GM10248 (cell line): ENCODE data around the gene KCNJ12.
"Not testable (repeated sequence)": the region's sequence is repeated elsewhere in the genome, so short reads cannot be mapped to it uniquely, and the experiment has no call there.

Experiments
- CTCF ChIA-PET: fragments of 300-600 bp; sonication (Branson Sonifier 250); formaldehyde crosslinking; extraction: SDS; loops from one replicate; lab custom pipeline; 2021; ENCODE audit warnings: antibody characterized with exemption; lab: Yijun Ruan, JAX
- POLR2A ChIA-PET: fragments of 350-650 bp; sonication (Branson Sonifier 250); formaldehyde crosslinking; extraction: SDS; loops from one replicate; lab custom pipeline; 2020; ENCODE audit warnings: antibody characterized with exemption; lab: Yijun Ruan, JAX
- DNase-seq: peaks from one replicate; pipeline ENCODE4 v3.0.0; 2012; ENCODE audit errors: extremely low spot score
- CTCF ChIP-seq: IDR thresholded peaks from 2 replicates; pipeline ENCODE4 v1.5.1; 2012; ENCODE audit warnings: mild to moderate bottlenecking, low read depth; ENCODE audit errors: extremely low read depth, missing control alignments, control extremely low read depth

Gene KCNJ12

DNA sequence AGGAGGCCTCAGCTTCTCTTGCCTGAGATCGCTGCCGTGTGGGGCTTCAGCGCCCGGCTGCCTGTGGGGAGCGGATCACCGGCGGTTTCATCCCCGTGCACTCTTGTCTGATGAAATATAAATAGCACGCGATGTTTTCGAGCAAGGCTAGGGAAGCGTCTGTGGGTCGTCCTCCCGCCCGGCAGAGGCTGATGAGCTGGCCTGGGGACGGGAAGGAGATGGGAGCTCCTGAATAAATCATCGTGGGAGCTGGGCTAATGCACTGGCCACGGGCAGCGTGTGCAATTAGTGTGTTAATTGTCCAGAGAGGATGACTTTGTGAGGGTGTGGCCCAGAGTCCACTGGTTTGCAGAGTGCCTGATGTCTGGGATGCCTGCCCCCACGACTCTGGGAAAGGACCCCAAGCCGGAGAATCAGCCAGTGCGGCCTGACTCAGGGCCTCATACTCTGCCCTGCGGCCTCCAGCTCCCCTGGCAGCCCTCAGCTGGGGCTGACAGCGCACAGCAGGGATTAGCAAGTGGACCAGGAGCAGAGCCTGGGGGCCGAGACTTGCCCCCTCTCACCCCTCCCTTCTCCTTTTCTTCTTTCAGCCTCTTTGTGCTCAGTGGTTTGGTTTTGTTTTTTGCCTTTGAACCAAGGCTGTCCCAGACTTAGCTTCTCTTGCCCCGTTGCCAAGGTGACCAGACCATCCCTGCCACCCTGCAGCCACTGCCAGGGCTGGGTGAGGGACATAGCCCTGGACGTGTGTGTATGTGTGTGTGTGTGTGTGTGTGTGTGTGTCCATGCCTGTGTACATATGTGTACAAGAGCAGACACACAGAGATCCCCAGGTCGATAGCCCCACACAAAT lies 21.4 kb downstream of the KCNJ12 start:
- TF ChIP-seq CTCF: no peak
- DNase-seq: no peak
- ChIA-PET CTCF (interaction anchor here (1.0 kb wide), 1 partner anchor 116 kb away, joined by 3 read pairs; no protein-coding TSS in a partner anchor), POLR2A (no interaction called here)

- DNase-seq: no peak
- TF ChIP-seq CTCF: no peak
- ChIA-PET POLR2A (no interaction called here), CTCF (no interaction called here)
Observed at GRCh38 chr17:21399474-21400186, 23.5 kb downstream of the KCNJ12 start.

- DNase-seq, POLR2A ChIA-PET, CTCF ChIA-PET: not testable (repeated sequence)
Observed at GRCh38 chr17:21400187-21400569, 24.0 kb downstream of the KCNJ12 start.

GRCh38 chr17:21400816-21401593 lies 24.8 kb downstream of the KCNJ12 start:
- ChIA-PET CTCF (no interaction called here), POLR2A (no interaction called here)

GRCh38 chr17:21402166-21402571 lies 26.0 kb downstream of the KCNJ12 start:
- CTCF ChIA-PET, POLR2A ChIA-PET, DNase-seq: not testable (repeated sequence)

More at GRCh38 chr17:21400816-21401593, 24.8 kb downstream of the KCNJ12 start:
- no peak for DNase-seq
- TF ChIP-seq CTCF: no peak

- CTCF ChIA-PET, POLR2A ChIA-PET, DNase-seq: not testable (repeated sequence)
Observed at GRCh38 chr17:21402926-21403325, 26.8 kb downstream of the KCNJ12 start.

DNA sequence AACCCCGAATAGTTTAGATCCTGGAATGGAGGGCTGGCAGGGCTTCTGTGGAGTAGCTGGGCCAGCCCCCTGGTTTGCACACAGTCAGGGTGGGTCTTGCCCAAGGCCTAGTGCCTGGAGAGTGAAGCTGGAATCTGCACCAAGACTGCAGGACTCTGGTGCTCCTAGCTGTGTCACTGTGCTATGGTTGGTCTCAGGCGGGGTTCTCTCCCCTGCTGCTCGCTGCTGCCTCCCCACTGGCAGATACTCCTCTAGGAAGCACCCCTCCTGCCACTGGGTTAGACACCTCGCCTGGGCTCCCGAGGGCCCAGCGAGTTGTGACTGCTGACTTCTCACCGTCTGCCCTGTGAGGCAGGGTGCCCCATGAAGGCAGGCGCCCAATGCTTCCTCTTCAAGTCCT lies 27.9 kb downstream of the KCNJ12 start:
- DNase-seq, POLR2A ChIA-PET, CTCF ChIA-PET: not testable (repeated sequence)

DNA sequence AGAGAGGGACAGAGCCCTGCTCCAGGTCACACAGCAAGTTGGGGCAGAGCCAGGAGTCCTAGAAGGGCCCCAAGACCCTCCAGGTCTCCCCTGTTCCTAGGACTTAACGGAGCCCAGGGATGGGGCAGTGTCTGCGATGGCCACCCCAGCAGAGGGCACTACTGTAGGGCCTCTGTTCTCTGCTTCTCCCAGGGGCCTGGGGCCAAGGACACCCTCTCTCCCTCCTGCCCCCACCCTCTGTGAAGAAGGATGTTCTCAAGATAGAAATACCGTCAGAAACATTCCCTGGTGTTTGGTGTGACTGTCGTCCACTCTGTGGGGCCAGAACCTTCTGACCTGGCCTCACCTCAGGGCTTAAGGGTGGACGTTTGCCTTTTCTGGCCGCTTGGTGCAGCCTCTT lies 28.4 kb downstream of the KCNJ12 start:
- CTCF ChIA-PET, DNase-seq, POLR2A ChIA-PET: not testable (repeated sequence)

- POLR2A ChIA-PET, CTCF ChIA-PET, DNase-seq: not testable (repeated sequence)
Observed at GRCh38 chr17:21404956-21405731, 29.0 kb downstream of the KCNJ12 start.

GRCh38 chr17:21405904-21406400 lies 29.8 kb downstream of the KCNJ12 start:
- DNase-seq, CTCF ChIA-PET, POLR2A ChIA-PET: not testable (repeated sequence)

DNA sequence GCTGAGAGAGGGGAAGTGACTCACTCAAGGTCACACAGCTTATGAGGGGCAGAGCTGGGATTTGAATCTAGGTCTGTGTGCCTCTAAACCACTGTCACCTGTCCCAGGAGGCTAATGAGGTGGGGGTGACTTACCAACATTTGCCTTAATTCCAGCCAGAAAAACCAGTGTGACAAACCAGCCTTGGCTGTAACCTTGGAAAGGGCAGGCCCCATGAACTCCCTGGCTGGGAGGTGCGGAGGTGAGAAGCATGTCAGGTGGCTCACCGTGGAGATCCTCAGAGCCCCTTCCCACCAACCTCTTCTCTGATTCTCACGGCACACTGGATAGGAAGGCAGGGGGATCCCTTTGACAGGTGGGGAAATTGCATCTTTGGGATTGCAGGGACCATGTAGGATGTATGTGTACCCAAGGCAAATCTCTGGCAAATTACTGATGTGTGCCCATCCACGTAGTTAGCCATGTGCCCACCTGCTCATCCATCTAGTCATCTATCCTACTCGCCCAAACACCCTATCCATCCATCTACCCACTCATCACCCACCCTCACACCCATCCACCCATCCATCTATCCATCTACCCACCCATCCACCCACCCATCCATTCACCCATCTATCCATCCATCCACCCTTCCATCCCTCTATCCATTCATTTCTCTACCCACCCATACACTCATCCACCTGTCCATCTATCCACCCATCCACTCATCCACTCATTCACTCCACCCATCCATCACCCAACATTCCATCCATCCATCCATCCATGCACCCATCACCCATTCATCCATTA lies 30.7 kb downstream of the KCNJ12 start:
- CTCF ChIA-PET, DNase-seq, POLR2A ChIA-PET: not testable (repeated sequence)

- CTCF ChIA-PET, DNase-seq, POLR2A ChIA-PET: not testable (repeated sequence)
Observed at GRCh38 chr17:21407752-21408151, 31.6 kb downstream of the KCNJ12 start.

- CTCF ChIA-PET, DNase-seq, POLR2A ChIA-PET: not testable (repeated sequence)
Observed at GRCh38 chr17:21408224-21408623, 32.1 kb downstream of the KCNJ12 start.
